Loucy (cell line): Measurements from ENCODE around the gene IL34.

ENCODE experiments used
- H2AFZ ChIP-seq: fragments of 200-600 bp; sonication (generic); 2 replicates; pipeline ENCODE4 v1.6.0; 2016; ENCODE audit warnings: antibody characterized with exemption, mild to moderate bottlenecking, low read length, moderate library complexity
- H3F3A ChIP-seq: fragments of 200-600 bp; 2 replicates; pipeline ENCODE4 v1.6.0; 2016; ENCODE audit warnings: antibody characterized with exemption, low read depth, mild to moderate bottlenecking
- H3K27me3 ChIP-seq: fragments of 200-600 bp; sonication (generic); 2 replicates; pipeline ENCODE4 v1.6.1; 2014; ENCODE audit warnings: low read length, mild to moderate bottlenecking; ENCODE audit not compliant: insufficient read depth, poor library complexity, severe bottlenecking
- H3K36me3 ChIP-seq: fragments of 200-600 bp; sonication (generic); 2 replicates; pipeline ENCODE4 v1.6.1; 2016; ENCODE audit warnings: low read length; ENCODE audit not compliant: insufficient read depth
- H3K4me1 ChIP-seq: fragments of 200-600 bp; sonication (generic); 2 replicates; pipeline ENCODE4 v1.5.1; 2014; ENCODE audit warnings: low read length, mild to moderate bottlenecking; ENCODE audit not compliant: insufficient read depth, poor library complexity, severe bottlenecking
- H3K4me2 ChIP-seq: fragments of 200-600 bp; sonication (generic); 2 replicates; pipeline ENCODE4 v1.6.0; 2014; ENCODE audit warnings: antibody characterized with exemption, low read length, low read depth, mild to moderate bottlenecking; ENCODE audit not compliant: poor library complexity, severe bottlenecking
- H3K4me3 ChIP-seq: fragments of 200-600 bp; sonication (generic); 2 replicates; pipeline ENCODE4 v1.5.1; 2014; ENCODE audit warnings: low read length, mild to moderate bottlenecking, mixed read lengths; ENCODE audit not compliant: poor library complexity, severe bottlenecking
- H3K79me2 ChIP-seq: fragments of 200-600 bp; sonication (generic); 2 replicates; pipeline ENCODE4 v1.6.1; 2014; ENCODE audit warnings: low read length; ENCODE audit not compliant: insufficient read depth
- H3K9ac ChIP-seq: fragments of 200-600 bp; sonication (generic); 2 replicates; pipeline ENCODE4 v1.6.0; 2014; ENCODE audit warnings: mild to moderate bottlenecking, low read depth, low read length, moderate library complexity; ENCODE audit not compliant: poor library complexity, severe bottlenecking
- H3K9me2 ChIP-seq: fragments of 200-600 bp; sonication (generic); replicated peaks from 2 replicates; pipeline ENCODE4 v1.6.1; 2016; ENCODE audit warnings: low read depth, low read length, mixed read lengths
- H3K9me3 ChIP-seq: fragments of 200-600 bp; sonication (generic); 2 replicates; pipeline ENCODE4 v1.6.1; 2014; ENCODE audit warnings: mild to moderate bottlenecking, antibody characterized with exemption, low read length, low read depth; ENCODE audit not compliant: insufficient read depth
- H4K20me1 ChIP-seq: fragments of 200-600 bp; sonication (generic); 2 replicates; pipeline ENCODE4 v1.6.0; 2014; ENCODE audit warnings: antibody characterized with exemption, low read length, mild to moderate bottlenecking; ENCODE audit not compliant: insufficient read depth, poor library complexity, severe bottlenecking
- CTCF ChIP-seq: fragments of 200-600 bp; sonication (generic); conservative IDR thresholded peaks from 2 replicates; pipeline ENCODE4 v1.5.1; 2014; ENCODE audit warnings: mild to moderate bottlenecking, antibody characterized with exemption, low read length
- EZH2phosphoT487 ChIP-seq: fragments of 200-600 bp; IDR thresholded peaks from 2 replicates; pipeline ENCODE4 v1.6.1; 2018; ENCODE audit warnings: antibody characterized with exemption, mild to moderate bottlenecking, moderate library complexity, borderline replicate concordance

The IL34 gene

GRCh38 chr16:70604407-70605282 lies 41.7 kb upstream of the IL34 start:
- Histone ChIP-seq H3K27me3 (no peaks in the 10 kb centered on the region), H3F3A (no peaks in the 10 kb centered on the region), H4K20me1 (no peaks in the 10 kb centered on the region), H3K36me3 (no peaks in the 10 kb centered on the region), H3K9ac (no peak overlapping the region), H3K9me3 (no peaks in the 10 kb centered on the region), H2AFZ (no peak overlapping the region), H3K9me2 (no peaks in the 10 kb centered on the region), H3K79me2 (no peaks in the 10 kb centered on the region), H3K4me3 (no peak overlapping the region), H3K4me1 (no peaks in the 10 kb centered on the region), H3K4me2 (no peak overlapping the region)
- TF ChIP-seq CTCF (no peak), EZH2phosphoT487 (no peak)

GRCh38 chr16:70605283-70605657 lies 41.1 kb upstream of the IL34 start:
- Histone ChIP-seq H3K4me3 (no peak overlapping the region), H3K79me2 (no peaks in the 10 kb centered on the region), H3K9ac (no peak overlapping the region), H3K27me3 (no peaks in the 10 kb centered on the region), H3K4me2 (no peak overlapping the region), H3F3A (no peaks in the 10 kb centered on the region), H3K9me3 (no peaks in the 10 kb centered on the region), H3K36me3 (no peaks in the 10 kb centered on the region), H3K9me2 (no peaks in the 10 kb centered on the region), H2AFZ (no peak overlapping the region), H4K20me1 (no peaks in the 10 kb centered on the region), H3K4me1 (no peaks in the 10 kb centered on the region)
- TF ChIP-seq CTCF (no peak), EZH2phosphoT487 (no peak)

GRCh38 chr16:70608521-70608920 lies 37.8 kb upstream of the IL34 start:
- no peak overlapping the region for H3K4me3 ChIP-seq
- H3K4me1 ChIP-seq = no peaks in the 10 kb centered on the region
- H3K9me3 ChIP-seq = no peaks in the 10 kb centered on the region
- no peaks in the 10 kb centered on the region for H4K20me1 ChIP-seq
- H3K9me2 ChIP-seq = no peaks in the 10 kb centered on the region
- H3K36me3 ChIP-seq = no peaks in the 10 kb centered on the region
- no peak overlapping the region for H2AFZ ChIP-seq
- no peak for TF ChIP-seq CTCF
- TF ChIP-seq EZH2phosphoT487 = no peak
- no peaks in the 10 kb centered on the region for H3K79me2 ChIP-seq
- H3F3A ChIP-seq = no peaks in the 10 kb centered on the region
- no peaks in the 10 kb centered on the region for H3K27me3 ChIP-seq
- no peak overlapping the region for H3K4me2 ChIP-seq
- H3K9ac ChIP-seq = no peak overlapping the region
